ENCODE data around the gene NDST4. TPM values are rescaled to one million over a fixed set of nuclear protein-coding genes. Genes with fewer than 3 reads are reported as not detected.

NDST4 gene
- total RNA-seq, 4 donors from 2014 or later = not detected

GRCh38 chr4:115152081-115152480 is 38.7 kb upstream of the NDST4 start:
- no peaks in the 10 kb centered on the region for H3K4me1 ChIP-seq
- H3K27ac ChIP-seq = no peak overlapping the region
- H3K9me3 ChIP-seq = no peaks in the 10 kb centered on the region
- WGBS, 2 donors = 70 to 77% methylated on average over 3 of the region's 3 CpGs
- no peaks in the 10 kb centered on the region for H3K27me3 ChIP-seq
- H3K36me3 ChIP-seq = no peaks in the 10 kb centered on the region
- TF ChIP-seq, protein P1, sequence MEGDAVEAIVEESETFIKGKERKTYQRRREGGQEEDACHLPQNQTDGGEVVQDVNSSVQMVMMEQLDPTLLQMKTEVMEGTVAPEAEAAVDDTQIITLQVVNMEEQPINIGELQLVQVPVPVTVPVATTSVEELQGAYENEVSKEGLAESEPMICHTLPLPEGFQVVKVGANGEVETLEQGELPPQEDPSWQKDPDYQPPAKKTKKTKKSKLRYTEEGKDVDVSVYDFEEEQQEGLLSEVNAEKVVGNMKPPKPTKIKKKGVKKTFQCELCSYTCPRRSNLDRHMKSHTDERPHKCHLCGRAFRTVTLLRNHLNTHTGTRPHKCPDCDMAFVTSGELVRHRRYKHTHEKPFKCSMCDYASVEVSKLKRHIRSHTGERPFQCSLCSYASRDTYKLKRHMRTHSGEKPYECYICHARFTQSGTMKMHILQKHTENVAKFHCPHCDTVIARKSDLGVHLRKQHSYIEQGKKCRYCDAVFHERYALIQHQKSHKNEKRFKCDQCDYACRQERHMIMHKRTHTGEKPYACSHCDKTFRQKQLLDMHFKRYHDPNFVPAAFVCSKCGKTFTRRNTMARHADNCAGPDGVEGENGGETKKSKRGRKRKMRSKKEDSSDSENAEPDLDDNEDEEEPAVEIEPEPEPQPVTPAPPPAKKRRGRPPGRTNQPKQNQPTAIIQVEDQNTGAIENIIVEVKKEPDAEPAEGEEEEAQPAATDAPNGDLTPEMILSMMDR (IDR thresholded peaks at IDR 0.05) = no peak
- no peak for TF ChIP-seq POLR2A (IDR thresholded peaks at IDR 0.05)
- intact Hi-C loops (cut with DNase I) = no loop called here
- H3K4me3 ChIP-seq = no peak overlapping the region
- DNase-seq = no peak

DNA sequence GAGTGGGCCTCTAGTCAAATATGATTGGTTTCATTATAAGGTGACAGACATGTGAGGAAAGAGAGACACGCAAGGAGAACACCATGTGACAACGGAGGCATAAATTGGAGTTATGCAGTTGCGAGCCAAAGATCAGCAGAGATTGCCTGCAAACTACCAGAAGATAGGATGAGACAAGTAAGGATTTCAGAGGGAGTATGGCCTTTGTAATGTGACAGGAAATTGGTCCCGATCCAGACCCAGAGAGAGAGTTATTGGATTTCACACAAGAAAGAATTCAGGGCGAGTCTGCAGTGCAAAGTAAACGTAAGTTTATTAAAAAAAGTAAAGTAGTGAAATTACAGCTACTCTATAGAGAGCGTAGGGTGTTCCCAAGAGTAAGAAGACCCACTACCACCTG is 35.7 kb upstream of the NDST4 start:
- intact Hi-C loops (cut with DNase I) = no loop called here
- H3K27ac ChIP-seq = no peak overlapping the region
- H3K36me3 ChIP-seq = no peaks in the 10 kb centered on the region
- H3K9me3 ChIP-seq = no peaks in the 10 kb centered on the region
- no peaks in the 10 kb centered on the region for H3K27me3 ChIP-seq
- no peaks in the 10 kb centered on the region for H3K4me1 ChIP-seq
- no peak overlapping the region for H3K4me3 ChIP-seq
- 59 to 62% methylated on average over 7 of the region's 7 CpGs for WGBS, 2 donors
- no peak for DNase-seq
- TF ChIP-seq, protein P1 (IDR thresholded peaks at IDR 0.05) = no peak
- no peak for TF ChIP-seq POLR2A (IDR thresholded peaks at IDR 0.05)

DNA sequence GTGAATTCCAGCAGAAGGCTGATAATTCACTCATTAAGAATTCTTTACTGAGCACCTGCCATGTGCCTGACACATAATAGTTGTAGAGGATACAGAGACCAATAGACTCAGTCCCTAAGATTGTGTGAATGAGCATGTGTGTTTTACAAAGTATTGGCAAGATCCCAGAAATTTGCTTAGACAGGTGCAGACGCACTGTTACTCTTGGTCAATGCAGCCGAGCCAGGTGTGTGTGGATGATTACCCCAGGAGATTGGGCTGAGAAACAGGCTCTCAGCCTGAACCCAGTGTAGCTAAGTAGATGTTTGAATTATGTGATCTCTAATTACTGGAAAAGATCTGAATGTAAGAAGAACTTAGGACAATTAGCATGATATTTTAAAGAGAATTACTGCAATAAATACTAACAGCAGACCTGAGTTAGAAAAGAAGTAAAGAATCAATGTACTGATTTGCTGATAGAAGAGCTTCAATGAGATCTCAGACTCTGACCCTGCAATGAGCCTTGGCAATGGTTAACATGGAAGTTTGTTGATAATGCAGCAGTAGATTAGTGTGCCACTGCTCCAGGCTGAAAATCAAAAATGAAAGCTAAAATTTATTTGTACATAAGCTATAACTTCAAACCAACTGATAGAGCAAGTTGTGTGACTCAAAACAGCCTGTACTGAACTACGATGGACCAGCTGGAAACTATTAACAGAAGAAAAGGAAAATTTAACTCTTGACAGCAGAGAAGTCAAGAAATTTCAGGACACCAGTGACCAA is 32.2 kb upstream of the NDST4 start:
- no peaks in the 10 kb centered on the region for H3K9me3 ChIP-seq
- TF ChIP-seq, protein P1 (IDR thresholded peaks at IDR 0.05) = no peak
- TF ChIP-seq POLR2A (IDR thresholded peaks at IDR 0.05) = no peak
- no peak overlapping the region for H3K4me3 ChIP-seq
- no peaks in the 10 kb centered on the region for H3K36me3 ChIP-seq
- H3K27me3 ChIP-seq = no peaks in the 10 kb centered on the region
- 22 to 26% methylated on average over 3 of the region's 3 CpGs for WGBS, 2 donors
- H3K27ac ChIP-seq = no peak overlapping the region
- no peak for DNase-seq
- intact Hi-C loops (cut with DNase I) = no loop called here
- H3K4me1 ChIP-seq = no peaks in the 10 kb centered on the region

DNA sequence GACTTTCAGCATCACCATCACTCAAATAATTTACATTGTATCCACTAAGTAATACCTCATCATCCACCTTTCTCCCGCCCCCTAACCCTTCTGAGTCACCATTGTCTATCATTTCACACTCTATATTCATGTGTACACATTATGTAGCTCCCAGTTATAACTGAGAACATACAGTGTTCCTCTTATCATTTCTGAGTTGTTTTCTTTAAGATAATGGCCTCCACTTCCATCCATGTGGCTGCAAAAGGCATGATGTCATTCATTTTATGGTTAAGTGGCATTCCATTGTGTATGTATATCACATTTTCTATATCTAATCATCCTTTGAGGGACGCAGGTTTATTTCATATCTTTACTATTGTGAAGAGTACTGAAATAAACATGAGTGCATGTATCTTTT is 14.6 kb upstream of the NDST4 start:
- H3K9me3 ChIP-seq = no peaks in the 10 kb centered on the region
- no peak overlapping the region for H3K4me3 ChIP-seq
- intact Hi-C loops (cut with DNase I) = no loop called here
- no peak overlapping the region for H3K27ac ChIP-seq
- TF ChIP-seq POLR2A (IDR thresholded peaks at IDR 0.05) = no peak
- TF ChIP-seq, protein P1 (IDR thresholded peaks at IDR 0.05) = no peak
- H3K36me3 ChIP-seq = no peaks in the 10 kb centered on the region
- DNase-seq = no peak
- no peaks in the 10 kb centered on the region for H3K27me3 ChIP-seq
- WGBS, 2 donors = 61 to 67% methylated on average over 2 of the region's 2 CpGs
- no peaks in the 10 kb centered on the region for H3K4me1 ChIP-seq

DNA sequence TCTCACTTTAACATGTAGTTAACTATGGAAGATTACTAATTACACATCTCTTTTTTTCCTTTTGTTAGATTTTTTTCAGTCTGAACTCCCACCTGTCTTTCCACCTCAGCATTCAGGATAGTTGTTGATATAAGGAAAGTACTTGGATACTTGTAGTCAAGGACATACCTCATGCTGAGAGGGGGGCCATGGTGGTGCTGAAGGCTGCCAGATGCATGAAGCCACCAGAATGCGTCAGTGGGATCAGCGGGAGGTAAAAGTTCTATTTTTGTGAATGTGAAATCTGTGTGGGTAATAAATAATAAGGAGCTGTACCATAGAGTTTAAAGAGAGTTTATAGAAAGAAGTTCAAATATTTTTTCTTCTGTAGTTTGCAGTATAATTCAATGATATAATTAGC is 13.1 kb upstream of the NDST4 start:
- no peak overlapping the region for H3K4me3 ChIP-seq
- no peak for DNase-seq
- H3K36me3 ChIP-seq = no peaks in the 10 kb centered on the region
- H3K27ac ChIP-seq = no peak overlapping the region
- H3K27me3 ChIP-seq = no peaks in the 10 kb centered on the region
- WGBS, 2 donors = 76 to 82% methylated on average over 2 of the region's 2 CpGs
- intact Hi-C loops (cut with DNase I) = no loop called here
- H3K9me3 ChIP-seq = no peaks in the 10 kb centered on the region
- H3K4me1 ChIP-seq = no peaks in the 10 kb centered on the region
- TF ChIP-seq, protein P1 (IDR thresholded peaks at IDR 0.05) = no peak
- no peak for TF ChIP-seq POLR2A (IDR thresholded peaks at IDR 0.05)
